ENCODE results near the gene MRPL45.

- TF ChIP-seq CTCF (IDR thresholded peaks at IDR 0.05) (no peak), POLR2A (IDR thresholded peaks at IDR 0.05) (no peak)
Observed at GRCh38 chr17:38338053-38338452, 41.1 kb downstream of the MRPL45 start.

Data from lower leg skin (tissue), 3 donors.